Measurements from ENCODE around the gene GAB1.

Gene GAB1

DNA sequence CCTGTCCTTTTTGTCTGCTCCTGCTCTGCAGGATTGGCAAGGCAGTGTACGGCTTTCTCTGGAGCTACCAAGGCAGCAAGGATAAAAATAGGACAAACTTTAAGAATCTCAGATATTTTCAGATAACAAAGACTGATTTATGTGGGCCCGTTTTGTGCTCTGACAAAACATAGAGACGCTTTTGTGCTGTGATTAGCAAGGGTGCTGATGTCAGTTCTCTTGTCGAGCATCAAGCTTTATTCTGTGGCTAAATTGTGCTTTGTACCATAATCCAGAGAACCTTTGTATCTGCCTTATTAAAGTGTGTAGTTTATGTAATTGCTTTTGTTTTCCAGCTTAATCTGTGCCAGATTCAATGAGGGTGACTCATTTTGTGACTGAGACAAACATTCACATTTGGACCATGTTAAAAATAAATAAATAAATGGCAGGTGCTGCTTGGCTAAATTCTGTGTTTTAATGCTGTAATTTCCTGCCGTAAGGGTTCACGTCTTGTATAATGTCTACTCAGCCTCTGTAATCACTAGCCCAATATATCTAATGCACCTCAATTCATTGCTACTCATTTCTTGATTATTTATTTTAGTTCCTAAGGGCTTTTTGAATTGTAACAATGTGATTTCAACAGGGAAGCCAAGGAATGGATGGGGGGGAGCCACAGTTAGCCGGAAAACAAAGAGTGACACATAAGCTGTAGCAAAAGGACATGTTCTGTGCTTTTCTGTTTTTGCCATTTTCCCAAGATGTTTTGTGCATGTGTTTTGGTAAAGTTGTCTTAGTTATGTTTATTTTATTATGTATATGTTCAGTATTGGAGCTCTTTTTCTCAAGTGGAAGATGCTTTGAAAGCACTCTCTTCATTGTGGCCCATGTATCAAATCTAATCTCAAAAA, 75.1 kb downstream of the GAB1 start:
- DNase-seq (ENCODE audit: low spot score), result no peak

DNA sequence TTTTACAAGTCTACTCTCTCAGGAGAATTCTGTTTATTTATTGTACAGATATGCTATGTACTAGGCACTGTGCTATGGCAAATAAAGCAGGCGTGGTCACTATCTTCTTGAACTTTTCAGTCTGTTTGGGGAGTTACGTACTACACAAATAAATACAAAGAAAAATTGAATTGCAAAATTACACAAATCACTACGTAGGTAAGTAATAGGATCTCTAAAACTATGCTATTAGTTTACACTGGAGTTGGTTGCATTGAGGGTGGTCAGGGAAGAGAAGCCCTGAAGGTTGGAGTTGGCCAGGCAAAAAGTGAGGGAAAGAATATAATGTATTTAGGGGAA, 75.7 kb downstream of the GAB1 start:
- DNase-seq (ENCODE audit: low spot score), result no peak

GRCh38 chr4:143417679-143418403, 81.2 kb downstream of the GAB1 start:
- no peak for DNase-seq (ENCODE audit: low spot score)

- no peak for DNase-seq (ENCODE audit: low spot score)
Measured at GRCh38 chr4:143420227-143420626, 83.6 kb downstream of the GAB1 start.

DNA sequence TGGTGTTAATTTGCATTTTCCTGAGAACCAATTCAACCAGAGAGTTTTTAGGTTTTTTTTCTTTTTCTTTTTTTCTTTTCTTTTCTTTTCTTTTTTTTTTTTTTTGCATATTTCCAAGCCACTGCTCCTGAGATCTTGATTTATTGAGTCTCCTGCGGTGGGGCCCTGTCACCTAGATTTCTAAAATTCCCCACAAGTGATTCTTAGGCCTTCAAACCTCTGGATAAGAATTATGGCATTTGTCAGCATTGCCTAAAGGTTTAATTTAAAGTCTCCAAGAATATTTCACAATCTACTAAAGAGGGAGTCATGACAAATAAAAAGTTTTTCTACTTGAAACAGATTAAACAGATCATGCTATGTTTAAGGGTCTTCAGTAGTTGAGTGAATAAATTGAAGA, 84.9 kb downstream of the GAB1 start:
- no peak for DNase-seq (ENCODE audit: low spot score)

- no peak for DNase-seq (ENCODE audit: low spot score)
Measured at GRCh38 chr4:143424276-143424675, 87.6 kb downstream of the GAB1 start.

DNA sequence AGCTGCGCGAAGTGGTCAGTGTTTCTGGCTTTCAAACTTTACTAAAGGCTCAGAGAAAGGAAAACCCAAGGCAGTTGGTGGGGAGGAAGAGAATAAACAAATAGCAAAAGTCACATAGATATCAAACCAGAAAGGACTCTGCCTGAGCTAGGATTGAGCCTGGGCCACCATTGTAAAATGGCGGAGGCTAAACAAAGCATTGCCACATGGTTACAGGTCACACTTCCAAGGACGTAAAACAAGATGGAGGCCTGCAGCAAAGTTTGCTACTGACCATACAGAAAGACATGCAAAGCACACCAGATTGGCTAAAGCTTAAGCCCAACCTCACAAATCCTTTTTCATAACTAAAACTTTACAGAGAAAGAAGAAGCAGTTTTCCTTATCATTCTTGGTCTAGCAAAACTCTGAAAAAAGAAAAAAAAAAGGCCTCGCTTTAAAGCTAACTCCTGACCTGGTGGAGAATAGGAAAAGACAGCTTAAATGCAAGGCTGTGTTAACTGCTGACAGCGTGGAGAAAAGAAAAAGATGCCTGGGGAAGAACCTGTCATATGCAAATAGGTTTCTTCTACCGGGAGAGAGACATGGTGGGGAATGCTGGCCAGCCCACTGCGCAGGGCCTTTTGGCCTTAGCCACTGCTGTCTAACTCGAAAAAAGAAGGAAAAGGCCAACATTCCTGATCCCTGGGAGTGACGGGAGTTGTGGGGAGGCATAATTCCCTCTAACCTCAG, 95.0 kb downstream of the GAB1 start:
- no peak for DNase-seq (ENCODE audit: low spot score)

DNA sequence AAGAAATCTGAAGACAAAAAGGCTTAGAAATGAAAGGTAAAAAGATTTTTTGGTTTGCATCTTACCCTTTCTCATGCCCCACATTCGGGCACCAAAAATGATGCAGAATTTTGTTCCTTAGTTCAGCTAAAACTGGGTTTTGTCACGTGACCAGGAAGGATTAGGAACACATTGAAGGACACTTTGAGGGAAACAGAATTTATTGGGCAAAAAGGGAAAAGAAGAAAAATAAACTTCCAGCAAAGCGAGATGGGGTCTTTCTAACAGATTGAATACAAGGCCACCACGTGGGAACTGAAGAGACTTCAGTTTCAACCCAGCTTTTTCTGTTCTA, 95.5 kb downstream of the GAB1 start:
- DNase-seq (ENCODE audit: low spot score), result no peak

DNA sequence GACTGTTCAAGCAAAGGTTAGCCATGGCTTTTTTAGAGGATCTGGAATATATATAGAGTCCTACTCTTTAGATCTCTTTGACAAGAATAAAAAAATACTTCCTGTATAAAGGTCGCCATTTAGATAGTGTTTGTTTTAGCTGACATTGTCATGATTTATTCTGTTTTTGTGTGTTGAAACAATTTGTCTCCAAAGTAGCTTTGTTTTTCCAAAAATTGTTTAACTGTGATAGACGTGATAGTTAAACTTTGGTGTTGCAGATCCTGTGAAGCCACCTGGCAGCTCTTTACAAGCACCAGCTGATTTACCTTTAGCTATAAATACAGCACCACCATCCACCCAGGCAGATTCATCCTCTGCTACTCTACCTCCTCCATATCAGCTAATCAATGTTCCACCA, 96.6 kb downstream of the GAB1 start:
- DNase-seq (ENCODE audit: low spot score), result no peak

- no peak for DNase-seq (ENCODE audit: low spot score)
Measured at GRCh38 chr4:143435955-143436354, 99.3 kb downstream of the GAB1 start.

- no peak for DNase-seq (ENCODE audit: low spot score)
Measured at GRCh38 chr4:143437476-143437875, 100.8 kb downstream of the GAB1 start.

DNA sequence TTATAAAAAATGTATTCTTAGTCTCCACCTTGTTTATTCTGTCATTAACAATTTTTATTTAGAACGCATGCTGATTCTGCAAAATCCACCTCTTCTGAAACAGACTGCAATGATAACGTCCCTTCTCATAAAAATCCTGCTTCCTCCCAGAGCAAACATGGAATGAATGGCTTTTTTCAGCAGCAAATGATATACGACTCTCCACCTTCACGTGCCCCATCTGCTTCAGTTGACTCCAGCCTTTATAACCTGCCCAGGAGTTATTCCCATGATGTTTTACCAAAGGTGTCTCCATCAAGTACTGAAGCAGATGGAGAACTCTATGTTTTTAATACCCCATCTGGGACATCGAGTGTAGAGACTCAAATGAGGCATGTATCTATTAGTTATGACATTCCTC, 101.3 kb downstream of the GAB1 start:
- no peak for DNase-seq (ENCODE audit: low spot score)

GRCh38 chr4:143438710-143439109, 102.0 kb downstream of the GAB1 start:
- no peak for DNase-seq (ENCODE audit: low spot score)

DNA sequence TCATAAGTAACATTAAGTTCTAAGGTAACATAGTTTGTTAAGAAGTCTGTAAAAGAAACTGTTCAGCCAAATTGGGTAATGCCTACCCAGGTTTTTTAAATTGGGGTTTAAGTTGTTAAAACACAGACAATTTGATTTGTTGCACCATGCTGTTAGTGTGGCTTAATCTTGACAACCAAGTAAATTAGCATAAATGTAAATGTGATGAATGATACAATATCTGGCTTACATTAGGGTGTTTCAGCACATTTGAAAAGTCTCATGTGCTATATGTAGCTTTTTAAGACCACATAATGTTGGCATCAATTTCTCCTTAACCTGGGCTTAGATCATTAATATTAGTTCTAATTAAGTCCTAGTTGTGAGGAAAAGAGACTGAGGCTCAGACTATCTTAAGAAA, 104.4 kb downstream of the GAB1 start:
- DNase-seq (ENCODE audit: low spot score), result no peak

DNA sequence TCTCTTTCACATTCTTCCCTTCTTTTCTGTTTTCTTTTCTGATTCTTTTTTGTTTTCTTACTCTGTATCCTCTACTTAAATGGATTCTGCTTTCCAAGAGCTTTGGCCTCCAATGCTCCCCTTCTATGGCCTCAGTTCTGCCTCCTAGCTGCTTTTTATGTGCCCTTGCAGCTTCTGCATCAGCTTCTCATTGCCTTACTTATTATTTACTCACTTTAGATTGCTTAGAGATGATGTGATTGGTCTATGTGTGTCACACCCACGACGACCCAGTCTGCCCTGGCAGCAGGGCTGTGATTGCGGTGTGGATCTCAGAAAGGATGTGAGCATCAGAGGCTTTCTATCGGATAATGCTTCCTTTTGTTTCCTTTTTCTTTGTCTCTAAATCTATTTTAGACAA, 105.0 kb downstream of the GAB1 start:
- no peak for DNase-seq (ENCODE audit: low spot score)

- no peak for DNase-seq (ENCODE audit: low spot score)
Measured at GRCh38 chr4:143443728-143444127, 107.1 kb downstream of the GAB1 start.

DNA sequence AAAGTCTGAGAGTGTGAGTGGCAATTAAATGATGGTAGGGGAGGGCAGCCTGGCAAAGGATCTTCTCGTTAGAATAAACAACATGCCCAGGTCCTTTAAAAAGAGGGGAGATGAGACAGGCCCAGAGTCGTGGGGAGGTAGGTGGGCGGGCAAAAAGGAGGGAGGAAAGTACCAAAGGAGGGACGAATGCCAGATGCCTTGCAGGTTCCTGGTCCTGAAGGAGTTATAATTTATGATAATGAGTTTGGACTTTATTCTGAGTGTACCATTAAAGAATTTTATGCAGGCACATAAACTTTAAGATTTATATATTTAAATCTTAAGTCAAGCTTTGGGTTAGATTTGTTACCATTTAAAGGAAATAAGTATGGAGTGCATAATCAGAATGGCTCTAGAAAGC, 114.5 kb downstream of the GAB1 start:
- DNase-seq (ENCODE audit: low spot score), result no peak

- no peak for DNase-seq (ENCODE audit: low spot score)
Measured at GRCh38 chr4:143455211-143455610, 118.5 kb downstream of the GAB1 start.

- DNase-seq (ENCODE audit: low spot score), result no peak
Measured at GRCh38 chr4:143458966-143459365, 122.3 kb downstream of the GAB1 start.

- DNase-seq (ENCODE audit: low spot score), result no peak
Measured at GRCh38 chr4:143473334-143474126, 136.9 kb downstream of the GAB1 start.

GRCh38 chr4:143477487-143477886, 140.8 kb downstream of the GAB1 start:
- DNase-seq (ENCODE audit: low spot score), result no peak

DNA sequence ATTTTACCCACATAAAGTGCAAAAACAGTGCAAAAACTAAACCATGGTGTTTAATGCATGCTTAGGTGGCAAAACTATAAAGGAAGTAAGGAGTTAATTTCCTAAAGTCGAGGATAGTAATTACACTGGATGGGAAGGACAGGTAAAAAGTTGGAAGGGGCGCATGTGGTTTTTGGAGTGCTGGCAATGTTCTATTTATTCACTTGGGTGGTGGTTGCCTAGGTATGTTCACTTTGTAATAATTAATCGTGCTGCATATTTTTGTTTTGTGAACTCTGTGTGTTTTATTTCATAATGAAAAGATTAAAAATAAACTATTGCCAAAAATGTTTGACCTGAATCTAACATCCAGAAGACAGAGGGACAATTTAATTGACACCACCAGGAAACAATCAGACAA, 144.7 kb downstream of the GAB1 start:
- DNase-seq (ENCODE audit: low spot score), result no peak
